ENCODE data around the gene HOXB1. TPM values are rescaled to one million over a fixed set of nuclear protein-coding genes. Genes with fewer than 3 reads are reported as not detected.

Gene HOXB1
- polyA plus RNA-seq, 1 donor (not counting 4 experiments of a cell fraction or from before 2014, with no cell fraction given) = not detected

DNA sequence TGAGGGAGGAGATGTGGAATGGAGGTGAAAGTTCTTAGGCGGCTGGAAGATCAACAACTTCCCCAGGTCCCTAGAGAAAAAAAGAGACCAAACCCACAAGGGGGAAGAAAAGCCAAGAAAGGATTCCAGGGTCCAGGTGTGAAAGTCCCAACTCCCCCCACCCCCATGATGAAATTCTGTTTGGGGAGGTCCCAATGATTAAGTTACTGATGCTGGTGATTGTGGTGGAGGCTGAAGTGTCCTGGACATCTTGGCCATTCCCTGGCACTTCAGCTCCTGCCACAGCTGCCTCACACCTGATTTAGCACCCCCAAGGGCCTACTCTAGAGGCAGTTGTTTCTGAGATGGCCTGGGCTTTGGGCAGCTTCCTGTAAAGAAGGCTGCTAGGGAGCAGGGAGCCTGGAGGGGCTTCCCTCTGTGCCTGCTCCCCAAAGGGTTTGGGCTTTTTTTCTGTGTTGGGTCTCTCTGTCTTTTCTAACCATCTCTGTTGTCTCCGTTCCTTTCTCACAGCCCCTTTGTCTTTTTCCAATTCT is 34.3 kb upstream of the HOXB1 start:
- no peak overlapping the region for H3K4me2 ChIP-seq (ENCODE audit: control insufficient read depth, extremely low read depth, insufficient read depth, low read depth, low read length)
- FAIRE-seq (no peak), DNase-seq (ENCODE audit: low read depth, low spot score) (no peak)
- TF ChIP-seq EZH2 (IDR thresholded peaks at IDR 0.05; ENCODE audit: low read length) = no peak
- TF ChIP-seq, protein P1, sequence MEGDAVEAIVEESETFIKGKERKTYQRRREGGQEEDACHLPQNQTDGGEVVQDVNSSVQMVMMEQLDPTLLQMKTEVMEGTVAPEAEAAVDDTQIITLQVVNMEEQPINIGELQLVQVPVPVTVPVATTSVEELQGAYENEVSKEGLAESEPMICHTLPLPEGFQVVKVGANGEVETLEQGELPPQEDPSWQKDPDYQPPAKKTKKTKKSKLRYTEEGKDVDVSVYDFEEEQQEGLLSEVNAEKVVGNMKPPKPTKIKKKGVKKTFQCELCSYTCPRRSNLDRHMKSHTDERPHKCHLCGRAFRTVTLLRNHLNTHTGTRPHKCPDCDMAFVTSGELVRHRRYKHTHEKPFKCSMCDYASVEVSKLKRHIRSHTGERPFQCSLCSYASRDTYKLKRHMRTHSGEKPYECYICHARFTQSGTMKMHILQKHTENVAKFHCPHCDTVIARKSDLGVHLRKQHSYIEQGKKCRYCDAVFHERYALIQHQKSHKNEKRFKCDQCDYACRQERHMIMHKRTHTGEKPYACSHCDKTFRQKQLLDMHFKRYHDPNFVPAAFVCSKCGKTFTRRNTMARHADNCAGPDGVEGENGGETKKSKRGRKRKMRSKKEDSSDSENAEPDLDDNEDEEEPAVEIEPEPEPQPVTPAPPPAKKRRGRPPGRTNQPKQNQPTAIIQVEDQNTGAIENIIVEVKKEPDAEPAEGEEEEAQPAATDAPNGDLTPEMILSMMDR (optimal IDR thresholded peaks at IDR 0.05 in 1 of 3, IDR thresholded peaks at IDR 0.05 in 1 of 3, conservative IDR thresholded peaks at IDR 0.05 in 1 of 3; ENCODE audit: extremely low read depth in 1 of 3, insufficient read depth in 2 of 3, low read length in 3 of 3) = no peak
- dilution Hi-C loops (cut with MboI; ENCODE audit: extremely low pct_ligation_motif_present, low sequenced_read_pairs) = no loop called here
- H3K27me3 ChIP-seq (ENCODE audit: control insufficient read depth, extremely low read depth, insufficient read depth, low read length) = peaks cover 63% of the 10 kb centered on the region
- no peaks in the 10 kb centered on the region for H3K79me2 ChIP-seq (ENCODE audit: control insufficient read depth, insufficient read depth, low read length)
- no peaks in the 10 kb centered on the region for H3K4me1 ChIP-seq (ENCODE audit: control insufficient read depth, extremely low read depth, insufficient read depth, low read length)
- no peak overlapping the region for H2AFZ ChIP-seq (ENCODE audit: control insufficient read depth, low read length)
- H3K4me3 ChIP-seq (ENCODE audit: control insufficient read depth in 2 of 3, extremely low read depth in 1 of 3, insufficient read depth in 2 of 3, low read depth in 1 of 3, low read length in 3 of 3) = no peak overlapping the region
- no peak overlapping the region for H3K9ac ChIP-seq (ENCODE audit: control insufficient read depth, extremely low read depth, insufficient read depth, low read length)
- no peaks in the 10 kb centered on the region for H3K9me3 ChIP-seq (ENCODE audit: control insufficient read depth, low read depth, low read length)
- no peak overlapping the region for H3K27ac ChIP-seq (ENCODE audit: control insufficient read depth, insufficient read depth, low read length)
- H4K20me1 ChIP-seq (ENCODE audit: control insufficient read depth, extremely low read depth, insufficient read depth, low read length) = no peaks in the 10 kb centered on the region
- H3K9me1 ChIP-seq (ENCODE audit: control insufficient read depth, extremely low read depth, insufficient read depth, low read length) = no peaks in the 10 kb centered on the region
- H3K36me3 ChIP-seq (ENCODE audit: control insufficient read depth in 2 of 2, extremely low read depth in 1 of 2, insufficient read depth in 2 of 2, low read length in 2 of 2) = peaks cover 0 to 3% of the 10 kb centered on the region in 2 experiments

DNA sequence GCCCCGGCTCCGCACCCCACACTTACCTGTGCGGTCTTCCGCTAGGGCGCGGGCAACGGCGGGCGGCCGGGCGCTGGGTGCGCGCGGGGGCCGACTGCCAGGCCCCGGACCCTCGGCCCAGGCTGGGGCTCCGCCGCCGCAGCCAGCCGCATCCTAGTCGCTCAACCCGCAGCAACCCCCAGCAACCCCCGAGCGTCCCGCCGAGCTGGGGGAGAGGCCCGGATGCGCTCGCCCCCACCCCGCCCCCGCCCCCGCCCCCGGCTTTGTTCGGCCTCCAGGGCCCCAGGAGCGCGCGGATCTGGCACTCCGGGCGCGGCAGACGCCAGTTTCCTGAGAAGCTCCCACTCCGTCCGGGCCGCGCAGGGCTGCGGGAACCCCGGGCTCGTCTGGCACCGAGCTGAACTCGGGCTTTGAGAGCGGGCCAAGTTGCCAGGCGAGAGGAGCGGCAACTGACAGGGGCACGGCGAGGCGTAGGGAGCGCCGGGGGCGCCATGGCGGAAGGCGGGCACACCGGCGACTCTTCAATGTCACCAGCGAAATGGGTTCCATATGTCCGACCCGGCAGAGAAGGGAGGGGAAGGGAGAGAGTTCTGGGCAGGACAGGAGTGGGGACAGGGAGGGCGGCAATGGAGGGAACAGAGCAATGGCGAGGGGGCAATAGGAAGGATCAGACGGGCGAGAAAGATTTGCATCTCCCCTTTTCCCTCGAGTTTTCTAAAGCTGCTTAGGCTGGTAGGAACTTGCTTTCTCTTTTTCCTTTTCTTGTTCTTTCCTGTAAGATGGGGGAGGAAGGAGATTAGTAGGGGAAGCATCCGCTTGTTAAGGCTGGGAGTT is 33.6 kb upstream of the HOXB1 start:
- H3K4me1 ChIP-seq (ENCODE audit: control insufficient read depth, extremely low read depth, insufficient read depth, low read length) = no peaks in the 10 kb centered on the region
- H3K79me2 ChIP-seq (ENCODE audit: control insufficient read depth, insufficient read depth, low read length) = no peaks in the 10 kb centered on the region
- H3K36me3 ChIP-seq (ENCODE audit: control insufficient read depth in 2 of 2, extremely low read depth in 1 of 2, insufficient read depth in 2 of 2, low read length in 2 of 2) = peaks cover 0 to 3% of the 10 kb centered on the region in 2 experiments
- H3K9me1 ChIP-seq (ENCODE audit: control insufficient read depth, extremely low read depth, insufficient read depth, low read length) = no peaks in the 10 kb centered on the region
- H2AFZ ChIP-seq (ENCODE audit: control insufficient read depth, low read length) = peak overlapping the region; percentile 67
- H3K27me3 ChIP-seq (ENCODE audit: control insufficient read depth, extremely low read depth, insufficient read depth, low read length) = peaks cover 56% of the 10 kb centered on the region
- no peak overlapping the region for H3K27ac ChIP-seq (ENCODE audit: control insufficient read depth, insufficient read depth, low read length)
- no peak for DNase-seq (ENCODE audit: low read depth, low spot score)
- TF ChIP-seq EZH2 (IDR thresholded peaks at IDR 0.05; ENCODE audit: low read length) = peak; percentile 61
- TF ChIP-seq, protein P1 (optimal IDR thresholded peaks at IDR 0.05 in 1 of 3, IDR thresholded peaks at IDR 0.05 in 1 of 3, conservative IDR thresholded peaks at IDR 0.05 in 1 of 3; ENCODE audit: extremely low read depth in 1 of 3, insufficient read depth in 2 of 3, low read length in 3 of 3) = no peak
- no peaks in the 10 kb centered on the region for H3K9me3 ChIP-seq (ENCODE audit: control insufficient read depth, low read depth, low read length)
- H3K4me3 ChIP-seq (ENCODE audit: control insufficient read depth in 2 of 3, extremely low read depth in 1 of 3, insufficient read depth in 2 of 3, low read depth in 1 of 3, low read length in 3 of 3) = peak overlapping the region in 2 of 3 experiments; percentile 45 to 58
- FAIRE-seq = no peak
- no peak overlapping the region for H3K9ac ChIP-seq (ENCODE audit: control insufficient read depth, extremely low read depth, insufficient read depth, low read length)
- peak overlapping the region; percentile 71 for H3K4me2 ChIP-seq (ENCODE audit: control insufficient read depth, extremely low read depth, insufficient read depth, low read depth, low read length)
- dilution Hi-C loops (cut with MboI; ENCODE audit: extremely low pct_ligation_motif_present, low sequenced_read_pairs) = no loop called here
- H4K20me1 ChIP-seq (ENCODE audit: control insufficient read depth, extremely low read depth, insufficient read depth, low read length) = no peaks in the 10 kb centered on the region

Data from keratinocyte (primary cell).